Transverse colon (tissue), 4 donors: ENCODE data around the gene DMXL2. TPM values are rescaled to one million over a fixed set of nuclear protein-coding genes. Genes with fewer than 3 reads are reported as not detected.

Source experiments
- DNase-seq: peaks from one replicate; pipeline ENCODE4 v3.0.0-alpha.2; 2019
- H3K27ac ChIP-seq, 4 donors: fragments of 200-600 bp; sonication (generic); 2 replicates each; pipeline ENCODE4 v1.5.1; 2016 to 2018; ENCODE audit warnings: inconsistent platforms in 4 of 4
- H3K27me3 ChIP-seq: fragments of 200-600 bp; sonication (generic); 2 replicates; pipeline ENCODE4 v1.5.1; 2017; ENCODE audit warnings: inconsistent platforms
- H3K36me3 ChIP-seq, 4 donors: fragments of 200-600 bp; sonication (generic); 2 replicates each; pipeline ENCODE4 v1.5.1; 2017 to 2019; ENCODE audit warnings: inconsistent platforms in 4 of 4
- H3K4me1 ChIP-seq, 4 donors: fragments of 200-600 bp; sonication (generic); 2 replicates each; pipeline ENCODE4 v1.5.1; 2017 to 2020; ENCODE audit warnings: inconsistent platforms in 4 of 4
- H3K4me3 ChIP-seq, 4 donors: fragments of 200-600 bp; sonication (generic); 1 replicate in 1 of 4; 2 replicates in 3 of 4; pipeline versions ENCODE4 v1.5.1 to v1.6.1; 2017 to 2019; ENCODE audit warnings: inconsistent platforms in 4 of 4
- H3K9me3 ChIP-seq, 2 donors: fragments of 200-600 bp; sonication (generic); 2 replicates each; pipeline ENCODE4 v1.5.1; 2017 to 2019; ENCODE audit warnings: inconsistent platforms in 2 of 2
- EP300 ChIP-seq: sonication (generic); formaldehyde crosslinking; IDR thresholded peaks from one replicate; pipeline ENCODE4 v1.6.1; 2017; ENCODE audit warnings: antibody characterized with exemption, low read depth
- POLR2A ChIP-seq: fragments of 450-650 bp; IDR thresholded peaks from one replicate; pipeline ENCODE4 v1.6.1; 2016; ENCODE audit warnings: antibody characterized with exemption, mild to moderate bottlenecking, moderate library complexity
- POLR2AphosphoS5 ChIP-seq, 3 donors: sonication (generic); formaldehyde crosslinking; IDR thresholded peaks; one replicate each; pipeline ENCODE4 v1.6.1; 2016; ENCODE audit warnings: antibody characterized with exemption in 3 of 3
- WGBS, 2 donors: methylation state at CpG; one replicate each; pipeline ENCODE4 v1.1.5; 2018; ENCODE audit warnings: low coverage in 1 of 2; 5-methylcytosine and 5-hydroxymethylcytosine counted together
- in situ Hi-C, 4 donors: fragments of 200-750 bp; cut with MboI; loops; one replicate each; pipeline versions ENCODE4 v1.15.0 to v1.15.1; 2017; ENCODE audit warnings: low sequenced_read_pairs in 3 of 4, low pct_ligation_motif_present in 1 of 4, low pct_unique_long_range_greater_than_20kb in 1 of 4
- intact Hi-C: fragments of 100-400 bp; cut with DNase I; formaldehyde crosslinking; loops from one replicate; pipeline ENCODE4 v1.15.1; 2023; ENCODE audit warnings: low total_unique reads
- total RNA-seq, 4 donors: library from RNA; depleted of rRNA; stranded (reverse); fragments of >200 nt; gene quantifications; one replicate each; pipeline ENCODE4 v1.1.0, GENCODE V29; 2016
- TF ChIP-seq, protein P1 (sequence below), 5 experiments: fragments of 200-600 bp in 3 of 5; fragments of 450-650 bp in 2 of 5; sonication (generic) in 3 of 5; IDR thresholded peaks; 1 replicate in 2 of 5; 2 replicates in 3 of 5; pipeline ENCODE4 v1.5.1; 2016 to 2017; ENCODE audit warnings: antibody characterized with exemption in 5 of 5, inconsistent platforms in 3 of 5, mild to moderate bottlenecking in 2 of 5, moderate library complexity in 1 of 5

DMXL2 gene
- total RNA-seq, 4 donors from 2014 or later: 35.8 to 75.9 (median 56.0) TPM

- Histone ChIP-seq H3K27me3 (no peaks in the 10 kb centered on the region), H3K27ac (no peak overlapping the region), H3K9me3 (no peaks in the 10 kb centered on the region), H3K36me3 (peaks cover 0 to 10% (median 0%) of the 10 kb centered on the region in 4 donors), H3K4me3 (no peak overlapping the region), H3K4me1 (peaks cover 0 to 6% (median 0%) of the 10 kb centered on the region in 4 donors)
- intact Hi-C loops (no loop called here), in situ Hi-C loops (no loop called here)
- WGBS, 2 donors: 91 to 96% methylated on average over 2 to 5 of the region's 5 CpGs
- no peak for DNase-seq
- no peak for TF ChIP-seq EP300
- TF ChIP-seq POLR2A: no peak
- no peak for TF ChIP-seq POLR2AphosphoS5 (IDR thresholded peaks at IDR 0.05)
- TF ChIP-seq, protein P1, sequence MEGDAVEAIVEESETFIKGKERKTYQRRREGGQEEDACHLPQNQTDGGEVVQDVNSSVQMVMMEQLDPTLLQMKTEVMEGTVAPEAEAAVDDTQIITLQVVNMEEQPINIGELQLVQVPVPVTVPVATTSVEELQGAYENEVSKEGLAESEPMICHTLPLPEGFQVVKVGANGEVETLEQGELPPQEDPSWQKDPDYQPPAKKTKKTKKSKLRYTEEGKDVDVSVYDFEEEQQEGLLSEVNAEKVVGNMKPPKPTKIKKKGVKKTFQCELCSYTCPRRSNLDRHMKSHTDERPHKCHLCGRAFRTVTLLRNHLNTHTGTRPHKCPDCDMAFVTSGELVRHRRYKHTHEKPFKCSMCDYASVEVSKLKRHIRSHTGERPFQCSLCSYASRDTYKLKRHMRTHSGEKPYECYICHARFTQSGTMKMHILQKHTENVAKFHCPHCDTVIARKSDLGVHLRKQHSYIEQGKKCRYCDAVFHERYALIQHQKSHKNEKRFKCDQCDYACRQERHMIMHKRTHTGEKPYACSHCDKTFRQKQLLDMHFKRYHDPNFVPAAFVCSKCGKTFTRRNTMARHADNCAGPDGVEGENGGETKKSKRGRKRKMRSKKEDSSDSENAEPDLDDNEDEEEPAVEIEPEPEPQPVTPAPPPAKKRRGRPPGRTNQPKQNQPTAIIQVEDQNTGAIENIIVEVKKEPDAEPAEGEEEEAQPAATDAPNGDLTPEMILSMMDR (IDR thresholded peaks at IDR 0.05): no peak
Measured at GRCh38 chr15:51561271-51561670, 61.3 kb downstream of the DMXL2 start.

GRCh38 chr15:51558876-51559275 lies 63.7 kb downstream of the DMXL2 start:
- no peak overlapping the region for H3K27ac ChIP-seq
- in situ Hi-C loops: no loop called here
- intact Hi-C loops: no loop called here
- peaks cover 0 to 10% (median 0%) of the 10 kb centered on the region in 4 donors for H3K36me3 ChIP-seq
- 60 to 83% methylated on average over 3 of the region's 3 CpGs for WGBS, 2 donors
- H3K27me3 ChIP-seq: no peaks in the 10 kb centered on the region
- no peak overlapping the region for H3K4me3 ChIP-seq
- DNase-seq: no peak
- H3K4me1 ChIP-seq: peaks cover 0 to 6% (median 0%) of the 10 kb centered on the region in 4 donors
- TF ChIP-seq POLR2AphosphoS5 (IDR thresholded peaks at IDR 0.05) (no peak), POLR2A (no peak), EP300 (no peak)
- TF ChIP-seq, protein P1 (IDR thresholded peaks at IDR 0.05): no peak
- no peaks in the 10 kb centered on the region for H3K9me3 ChIP-seq

- DNase-seq: no peak
- intact Hi-C loops: no loop called here
- in situ Hi-C loops: no loop called here
- Histone ChIP-seq H3K36me3 (peaks cover 0 to 10% (median 0%) of the 10 kb centered on the region in 4 donors), H3K27me3 (no peaks in the 10 kb centered on the region), H3K9me3 (no peaks in the 10 kb centered on the region), H3K4me3 (no peak overlapping the region), H3K27ac (no peak overlapping the region), H3K4me1 (peaks cover 0 to 6% (median 0%) of the 10 kb centered on the region in 4 donors)
- TF ChIP-seq POLR2A (no peak), POLR2AphosphoS5 (IDR thresholded peaks at IDR 0.05) (no peak), EP300 (no peak)
- TF ChIP-seq, protein P1 (IDR thresholded peaks at IDR 0.05): no peak
- WGBS, 2 donors: 40 to 55% methylated on average over 3 of the region's 3 CpGs
Measured at GRCh38 chr15:51558411-51558810, 64.2 kb downstream of the DMXL2 start.

- Histone ChIP-seq H3K4me1 (no peaks in the 10 kb centered on the region), H3K4me3 (no peak overlapping the region), H3K27me3 (no peaks in the 10 kb centered on the region), H3K9me3 (no peaks in the 10 kb centered on the region), H3K36me3 (no peaks in the 10 kb centered on the region), H3K27ac (no peak overlapping the region)
- intact Hi-C loops (no loop called here), in situ Hi-C loops (no loop called here)
- DNase-seq: no peak
- TF ChIP-seq EP300 (no peak), POLR2AphosphoS5 (IDR thresholded peaks at IDR 0.05) (no peak), POLR2A (no peak)
- TF ChIP-seq, protein P1 (IDR thresholded peaks at IDR 0.05): no peak
- 96 to 97% methylated on average over 2 of the region's 2 CpGs for WGBS, 2 donors
Measured at GRCh38 chr15:51550841-51551240, 71.7 kb downstream of the DMXL2 start.
